GM23338 (cell line): Measurements from ENCODE around the gene SBF2.

Experiments used
- CTCF ChIP-seq, 2 experiments: fragments of 200-600 bp in 1 of 2; sonication (generic) in 1 of 2; conservative IDR thresholded peaks; 2 replicates each; pipeline versions ENCODE4 v1.5.1 to v1.6.1; 2016 to 2017; ENCODE audit warnings: antibody characterized with exemption in 2 of 2, low read depth in 2 of 2, mild to moderate bottlenecking in 2 of 2, moderate library complexity in 1 of 2
- ETS1 ChIP-seq: IDR thresholded peaks from 2 replicates; pipeline ENCODE4 v1.6.1; 2016; ENCODE audit warnings: antibody characterized with exemption
- POLR2AphosphoS5 ChIP-seq: IDR thresholded peaks from 2 replicates; pipeline ENCODE4 v1.6.1; 2016; ENCODE audit warnings: antibody characterized with exemption, low read depth

DNA sequence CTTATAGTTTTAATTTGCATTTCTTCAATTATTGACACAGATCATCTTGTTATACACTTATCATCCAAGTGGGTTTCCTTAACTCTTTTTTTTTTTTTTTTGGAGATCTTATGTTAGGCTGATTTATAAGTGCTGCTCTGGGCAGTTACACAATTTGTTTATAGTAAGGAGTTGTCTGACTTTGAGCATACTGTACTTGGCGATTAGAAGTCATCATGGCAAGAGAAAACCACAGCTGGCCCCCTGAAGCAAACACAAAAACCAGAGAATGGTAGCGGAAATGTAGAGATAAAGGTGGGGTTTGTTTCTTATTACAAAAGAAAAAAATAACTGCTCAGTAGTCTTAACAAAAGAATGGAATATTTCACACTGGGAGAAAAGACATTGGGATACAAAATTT, 337.5 kb downstream of the SBF2 start:
- TF ChIP-seq CTCF (conservative IDR thresholded peaks at IDR 0.05; ENCODE audit: low read depth in 2 of 2) (no peak), POLR2AphosphoS5 (no peak), ETS1 (no peak)
